GM08714 (cell line): ENCODE measurements around the gene ZNF618.

Source experiments
- H3K4me3 ChIP-seq: fragments of 200-500 bp; sonication (Bioruptor generic); 2 replicates; pipeline ENCODE4 v1.5.1; 2014; ENCODE audit warnings: mild to moderate bottlenecking, low read length, inconsistent platforms
- ZNF274 ChIP-seq: IDR thresholded peaks from 2 replicates; pipeline ENCODE4 v1.6.1; 2012; ENCODE audit warnings: mild to moderate bottlenecking, low read depth, low read length

The ZNF618 gene

GRCh38 chr9:113912816-113913215 lies 36.7 kb downstream of the ZNF618 start:
- TF ChIP-seq ZNF274 = no peak
- no peak overlapping the region for H3K4me3 ChIP-seq

GRCh38 chr9:113913426-113914195 lies 37.5 kb downstream of the ZNF618 start:
- H3K4me3 ChIP-seq = no peak overlapping the region
- TF ChIP-seq ZNF274 = no peak

DNA sequence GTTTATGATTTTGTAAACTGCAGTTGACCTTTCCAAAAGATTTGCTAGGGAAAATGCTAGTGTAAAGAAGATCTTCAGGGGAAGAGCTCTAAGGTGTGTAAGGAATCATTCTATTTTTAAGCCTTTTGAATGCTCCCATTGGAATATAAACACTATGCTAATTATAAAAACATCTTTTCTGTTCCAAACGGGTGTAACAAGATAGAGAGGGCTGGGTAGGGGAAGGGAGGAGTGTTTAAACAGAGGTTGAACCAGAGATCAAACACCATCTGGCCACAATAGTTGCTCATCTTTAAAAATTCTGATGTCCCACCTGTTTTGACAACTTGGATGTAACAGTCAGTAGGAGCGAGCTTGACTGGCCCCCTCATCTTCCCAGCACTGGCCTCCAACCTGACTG lies 38.4 kb downstream of the ZNF618 start:
- H3K4me3 ChIP-seq = no peak overlapping the region
- TF ChIP-seq ZNF274 = no peak

DNA sequence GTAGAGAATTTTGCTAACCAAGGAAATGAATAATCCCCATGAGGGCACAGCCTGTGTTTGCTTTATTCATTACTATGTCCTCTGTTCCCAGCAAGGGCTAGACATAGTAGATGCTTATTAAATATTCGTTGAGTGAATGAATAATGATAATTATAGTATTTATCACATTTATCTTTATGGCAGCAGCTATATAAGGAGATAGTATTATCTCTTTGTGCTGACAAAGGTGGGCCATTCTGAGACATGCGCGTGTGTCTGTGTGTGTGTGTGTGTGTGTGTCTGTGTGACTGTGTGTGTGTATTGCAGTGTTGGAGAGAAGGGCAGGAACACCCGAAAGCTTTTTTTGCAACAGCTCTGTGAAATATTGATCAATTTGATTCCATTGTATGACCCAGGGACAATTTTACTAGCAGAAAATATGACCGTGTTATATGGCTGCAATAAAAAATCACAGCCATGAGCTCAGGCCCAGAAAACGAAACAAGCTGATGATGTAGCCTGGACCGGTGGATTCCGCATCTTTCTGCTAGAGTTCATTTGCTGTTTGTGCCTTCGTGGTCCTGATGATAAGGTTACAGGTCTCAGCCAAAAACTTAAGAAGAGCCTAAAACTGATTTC lies 39.8 kb downstream of the ZNF618 start:
- TF ChIP-seq ZNF274 = no peak
- no peak overlapping the region for H3K4me3 ChIP-seq

- TF ChIP-seq ZNF274 = no peak
- H3K4me3 ChIP-seq = no peak overlapping the region
Observed at GRCh38 chr9:113916931-113917330, 40.8 kb downstream of the ZNF618 start.

DNA sequence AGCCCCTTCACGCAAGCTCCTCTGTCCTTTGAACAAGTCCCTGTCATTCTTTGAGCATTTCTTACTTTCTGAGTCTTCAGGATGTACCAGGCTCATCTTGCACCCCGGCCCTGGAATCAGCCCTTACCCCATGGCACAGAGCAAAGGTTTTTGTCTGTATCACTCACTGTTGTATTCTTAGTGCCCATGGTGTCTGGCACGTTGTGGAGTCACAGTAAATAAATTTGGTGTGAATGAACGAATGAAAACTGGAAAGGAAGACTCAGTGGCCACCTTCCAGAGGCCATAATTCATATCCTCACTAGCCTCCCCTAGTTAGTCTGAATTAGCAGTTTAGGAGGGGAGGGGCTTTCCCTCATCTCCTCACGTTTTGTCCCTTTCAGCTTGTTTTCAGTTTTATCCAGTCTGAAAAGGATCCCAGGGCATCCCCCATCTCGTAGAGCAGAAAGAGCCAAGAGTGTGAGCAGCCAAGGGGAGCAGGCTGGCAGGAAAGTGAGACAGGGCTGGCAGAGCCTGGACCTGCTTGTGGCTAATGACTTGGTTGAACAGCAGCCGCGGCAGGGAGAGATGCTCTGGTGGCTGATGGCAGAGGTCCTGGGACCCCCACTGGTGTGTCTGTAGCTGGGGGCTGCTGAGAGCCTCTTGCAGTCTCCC lies 42.7 kb downstream of the ZNF618 start:
- no peak for TF ChIP-seq ZNF274
- no peak overlapping the region for H3K4me3 ChIP-seq

DNA sequence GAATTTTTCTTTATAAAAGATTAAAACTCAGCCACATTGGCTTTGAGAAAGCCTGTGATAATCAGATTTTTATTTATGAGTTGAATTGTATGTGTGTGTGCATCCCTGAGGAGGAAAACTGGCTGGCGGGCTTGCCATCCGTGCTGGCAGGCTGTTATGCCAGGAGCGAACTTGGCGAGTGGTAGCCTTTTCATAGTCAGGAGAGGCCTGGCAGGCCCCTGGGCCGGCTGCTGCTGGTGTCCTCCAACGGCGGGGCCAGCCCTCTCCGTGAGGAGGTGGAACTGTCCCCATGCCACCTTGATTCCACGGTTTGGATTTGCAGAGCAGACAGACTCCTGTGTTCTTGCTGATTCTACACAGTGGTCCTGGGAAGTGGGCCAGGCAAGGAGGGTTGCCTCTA lies 43.3 kb downstream of the ZNF618 start:
- TF ChIP-seq ZNF274 = no peak
- no peak overlapping the region for H3K4me3 ChIP-seq

DNA sequence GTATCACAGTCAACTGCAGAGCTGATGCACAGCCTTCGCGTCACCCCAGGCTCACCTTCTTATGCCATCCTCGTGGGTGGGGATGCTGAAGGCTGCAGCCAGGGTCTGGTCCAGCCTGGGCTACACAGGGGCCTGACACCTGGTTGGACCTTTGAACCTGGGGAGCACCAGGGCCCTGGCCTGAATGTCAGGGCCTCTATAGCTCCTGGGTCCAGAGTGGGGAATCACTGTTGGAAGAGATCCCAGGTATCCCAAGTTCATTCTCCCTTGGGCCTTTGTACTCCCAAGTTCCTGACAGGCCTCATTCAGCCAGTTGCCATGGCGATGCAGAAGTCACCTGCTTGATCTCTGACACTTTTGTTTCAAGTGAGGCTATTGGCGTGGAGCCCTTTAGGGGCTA lies 43.8 kb downstream of the ZNF618 start:
- H3K4me3 ChIP-seq = no peak overlapping the region
- TF ChIP-seq ZNF274 = no peak

DNA sequence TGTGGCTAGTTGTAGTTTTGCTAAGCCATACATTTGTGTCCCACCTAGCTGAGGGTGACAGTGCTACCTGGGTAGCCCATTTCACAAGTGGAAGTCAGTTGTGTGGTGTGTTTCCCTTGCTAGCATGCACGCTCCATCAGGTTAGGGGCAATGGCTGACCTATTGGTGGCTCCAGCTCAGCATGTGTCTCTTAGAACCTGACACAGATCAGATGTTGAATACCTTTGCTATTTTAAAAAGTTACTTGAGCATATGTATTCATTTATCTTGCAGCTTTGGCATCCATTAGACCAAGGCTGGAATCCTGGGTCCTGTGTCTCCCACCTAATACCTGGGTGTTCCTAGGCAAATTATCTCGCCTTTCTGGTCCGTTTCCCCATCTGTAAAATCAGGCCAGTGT lies 44.8 kb downstream of the ZNF618 start:
- H3K4me3 ChIP-seq = no peak overlapping the region

DNA sequence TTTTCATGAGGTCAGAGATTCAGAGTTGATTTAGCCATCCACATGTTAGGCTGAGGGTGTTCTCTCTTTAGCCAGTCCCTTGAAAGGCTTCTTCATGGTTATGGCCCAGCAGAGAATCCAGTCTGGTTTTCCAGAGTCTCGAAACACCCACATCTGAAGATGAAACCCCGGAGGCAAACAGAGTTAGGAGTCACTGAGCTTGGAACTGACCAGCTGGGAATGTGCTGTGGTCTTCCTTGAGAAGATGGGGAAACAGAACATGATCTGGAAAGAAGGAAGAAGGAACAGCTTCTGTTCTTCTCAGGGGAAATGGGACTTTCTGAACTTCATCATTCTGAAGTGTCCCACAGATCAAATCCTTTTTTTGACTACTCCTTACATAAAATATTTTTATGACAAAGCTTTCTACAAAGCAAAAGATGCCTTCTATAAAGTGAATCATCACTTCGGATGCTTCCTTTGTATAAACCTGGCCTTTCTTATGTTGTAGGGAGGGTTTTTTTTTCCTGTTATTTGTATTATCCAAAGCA lies 45.4 kb downstream of the ZNF618 start:
- TF ChIP-seq ZNF274 = no peak
- no peak overlapping the region for H3K4me3 ChIP-seq

More for the DNA sequence above, 44.8 kb downstream of the ZNF618 start:
- TF ChIP-seq ZNF274 = no peak

DNA sequence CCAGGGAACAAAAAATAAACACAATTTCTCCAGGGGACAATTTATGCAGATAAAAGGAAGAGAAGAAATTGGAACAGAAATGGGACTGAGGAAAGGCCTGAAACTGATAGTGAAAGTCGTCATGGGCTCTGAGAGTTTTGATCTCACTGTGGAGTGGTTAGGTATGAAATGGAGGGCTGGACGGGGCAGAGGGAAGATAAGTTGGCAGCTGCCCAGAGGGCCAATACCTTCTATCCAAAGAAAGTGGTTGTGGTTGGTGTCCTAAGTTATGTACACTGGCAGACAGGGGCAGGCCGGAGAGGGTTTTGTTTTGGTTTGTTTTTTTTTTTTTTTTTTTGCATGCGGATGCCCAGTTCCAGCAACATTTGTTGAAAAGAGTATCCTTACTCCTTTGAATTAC lies 46.1 kb downstream of the ZNF618 start:
- TF ChIP-seq ZNF274 = no peak
- H3K4me3 ChIP-seq = no peak overlapping the region

DNA sequence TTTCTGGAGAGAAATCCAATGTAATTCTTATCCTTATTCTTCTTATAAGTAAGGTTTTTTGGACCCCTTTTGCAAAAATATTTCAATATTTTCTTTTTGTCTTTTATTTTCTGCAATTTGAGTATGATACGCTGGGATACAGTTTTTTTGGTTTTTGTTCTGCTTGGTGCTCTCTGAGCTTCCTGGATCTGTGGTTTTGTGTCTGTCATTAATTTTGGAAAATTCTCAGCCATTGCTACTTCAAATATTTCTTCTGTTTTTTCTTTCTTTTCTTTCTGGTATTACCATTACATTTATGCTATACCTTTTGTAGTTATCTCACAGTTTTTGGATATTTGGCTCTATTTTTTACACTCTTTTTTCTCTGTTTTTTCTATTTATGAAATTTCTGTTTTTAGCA lies 50.1 kb downstream of the ZNF618 start:
- no peak overlapping the region for H3K4me3 ChIP-seq
- TF ChIP-seq ZNF274 = no peak

- H3K4me3 ChIP-seq = no peak overlapping the region
- no peak for TF ChIP-seq ZNF274
Observed at GRCh38 chr9:113927277-113927676, 51.2 kb downstream of the ZNF618 start.

DNA sequence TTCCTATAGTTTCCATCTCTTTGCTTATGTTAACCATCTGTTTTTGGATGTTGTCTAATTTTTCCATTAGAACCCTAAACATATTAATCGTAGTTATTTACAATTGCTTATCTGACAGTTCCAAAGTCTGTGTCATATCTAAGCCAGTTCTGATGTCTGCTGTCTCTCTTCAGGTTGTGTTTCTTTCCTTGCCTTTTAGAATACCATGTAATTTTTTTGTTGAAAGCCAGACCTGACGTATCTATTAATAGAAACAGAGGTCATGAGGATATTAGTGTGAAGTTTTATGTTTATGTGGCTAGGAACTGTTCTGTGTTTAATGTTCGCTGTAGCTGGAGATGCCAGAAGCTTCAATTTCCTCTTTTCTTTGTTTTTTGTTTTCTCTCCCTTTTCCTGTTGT lies 52.2 kb downstream of the ZNF618 start:
- no peak for TF ChIP-seq ZNF274
- H3K4me3 ChIP-seq = no peak overlapping the region

DNA sequence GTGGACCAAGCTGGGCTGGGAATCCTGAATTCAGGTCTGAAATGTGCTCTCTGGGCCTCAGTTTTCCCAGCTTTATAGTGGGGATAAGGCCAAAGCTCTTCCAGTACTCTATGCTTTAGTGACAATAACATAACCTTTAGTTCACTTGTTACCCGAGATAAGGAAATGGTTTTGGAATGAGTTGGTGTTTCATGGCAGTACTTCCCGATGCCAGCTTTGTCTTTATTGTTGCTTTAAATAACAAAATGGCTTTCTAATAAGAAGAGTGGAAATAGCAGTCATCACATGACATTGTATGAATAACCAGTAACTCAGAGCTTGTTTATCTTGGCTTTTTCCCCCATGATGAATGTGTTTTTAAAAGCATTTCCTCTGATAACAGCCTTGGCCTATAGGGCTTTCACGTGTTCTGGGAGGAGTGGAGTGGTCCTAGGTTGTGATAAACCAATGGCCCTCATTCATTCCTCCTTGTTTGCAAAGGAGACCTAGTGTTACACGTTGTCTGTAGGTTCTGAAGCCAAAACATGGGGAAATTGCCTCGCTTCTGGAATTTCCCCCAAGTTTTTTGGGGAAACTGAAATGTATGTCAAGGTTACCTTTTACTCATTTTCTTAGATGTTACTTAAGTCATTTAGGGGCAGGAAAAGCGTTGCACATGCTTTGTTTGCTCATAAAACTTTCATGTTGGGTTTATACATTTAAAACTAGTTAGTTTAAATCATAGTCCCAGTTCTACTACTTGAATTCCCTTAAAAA lies 53.7 kb downstream of the ZNF618 start:
- H3K4me3 ChIP-seq = no peak overlapping the region
- TF ChIP-seq ZNF274 = no peak
